ENCODE results near the gene EXOC6B.

DNA sequence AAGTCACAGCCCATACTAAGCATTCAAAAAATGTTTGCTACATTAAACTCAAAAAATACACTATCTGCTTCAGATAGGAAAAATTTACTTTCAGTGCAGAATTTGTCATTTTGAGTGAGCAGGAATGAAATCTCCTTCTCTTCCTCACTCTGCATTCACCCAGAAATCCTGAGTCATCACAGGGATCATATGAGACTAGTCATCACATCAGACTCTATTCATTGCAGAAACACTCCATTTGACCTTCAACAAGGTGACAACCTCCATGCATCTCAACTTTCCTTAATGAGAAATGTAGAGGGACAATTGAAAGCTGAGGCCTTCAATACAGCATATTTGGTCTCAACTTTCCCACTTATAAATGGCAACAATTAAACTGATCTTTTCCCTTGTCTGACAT lies 547.8 kb downstream of the EXOC6B start:
- no peak for TF ChIP-seq TAF1 (IDR thresholded peaks at IDR 0.05; ENCODE audit: low read depth, low read length)
- TF ChIP-seq SPI1 (IDR thresholded peaks at IDR 0.05; ENCODE audit: low read depth, low read length) = no peak
- TF ChIP-seq POLR2A (IDR thresholded peaks at IDR 0.05; ENCODE audit: low read depth, low read length) = no peak
- no peak for TF ChIP-seq POU2F2 (IDR thresholded peaks at IDR 0.05; ENCODE audit: low read depth, low read length)
- no peak for TF ChIP-seq POLR2AphosphoS5 (IDR thresholded peaks at IDR 0.05; ENCODE audit: low read depth, low read length)

All from GM12891 (cell line).